Tibial nerve (tissue), 4 donors: ENCODE measurements around the gene FOXI1. TPM values are rescaled to one million over a fixed set of nuclear protein-coding genes. Genes with fewer than 3 reads are reported as not detected.
"Not testable (repeated sequence)": the region's sequence is repeated elsewhere in the genome, so short reads cannot be mapped to it uniquely, and the experiment has no call there.

ENCODE experiments used
- DNase-seq, 2 donors: peaks; one replicate each; pipeline ENCODE4 v3.0.0-alpha.2; 2019; ENCODE audit warnings: low spot score in 2 of 2
- H3K27ac ChIP-seq, 4 donors: fragments of 200-600 bp; sonication (generic) in 3 of 4; one replicate each; pipeline ENCODE4 v1.5.1; 2017 to 2019; ENCODE audit warnings: mild to moderate bottlenecking in 1 of 4
- H3K27me3 ChIP-seq, 2 donors: fragments of 200-600 bp; sonication (generic) in 1 of 2; one replicate each; pipeline versions ENCODE4 v1.5.1 to v1.6.0; 2017 to 2019
- H3K36me3 ChIP-seq, 3 donors: fragments of 200-600 bp; sonication (generic); one replicate each; pipeline ENCODE4 v1.5.1; 2018 to 2019
- H3K4me1 ChIP-seq, 4 donors: fragments of 200-600 bp; sonication (generic) in 3 of 4; one replicate each; pipeline ENCODE4 v1.5.1; 2017 to 2019
- H3K4me3 ChIP-seq, 4 donors: fragments of 200-600 bp; sonication (generic) in 3 of 4; one replicate each; pipeline ENCODE4 v1.5.1; 2017 to 2019; ENCODE audit warnings: mild to moderate bottlenecking in 1 of 4, moderate library complexity in 1 of 4
- H3K9me3 ChIP-seq, 4 donors: fragments of 200-600 bp; sonication (generic) in 3 of 4; one replicate each; pipeline ENCODE4 v1.5.1; 2017 to 2019
- EP300 ChIP-seq, 2 donors: sonication (generic); formaldehyde crosslinking; IDR thresholded peaks; one replicate each; pipeline ENCODE4 v1.6.1; 2017; ENCODE audit warnings: antibody characterized with exemption in 2 of 2, mild to moderate bottlenecking in 1 of 2
- POLR2A ChIP-seq, 2 donors: fragments of 450-650 bp; IDR thresholded peaks; one replicate each; pipeline ENCODE4 v1.6.1; 2017; ENCODE audit warnings: antibody characterized with exemption in 2 of 2, mild to moderate bottlenecking in 2 of 2, moderate library complexity in 2 of 2
- WGBS, 2 donors: methylation state at CpG; one replicate each; pipeline ENCODE4 v1.1.5; 2018; 5-methylcytosine and 5-hydroxymethylcytosine counted together
- total RNA-seq, 4 donors: library from RNA; depleted of rRNA; stranded (reverse); fragments of >200 nt; gene quantifications; one replicate each; pipeline ENCODE4 v1.1.0, GENCODE V29; 2016
- TF ChIP-seq, protein P1 (sequence below), 5 experiments: fragments of 200-600 bp in 3 of 5; fragments of 450-650 bp in 2 of 5; sonication (generic) in 3 of 5; IDR thresholded peaks; one replicate each; pipeline ENCODE4 v1.5.1; 2016 to 2019; ENCODE audit warnings: antibody characterized with exemption in 5 of 5, mild to moderate bottlenecking in 3 of 5, moderate library complexity in 2 of 5

Gene FOXI1
- total RNA-seq, 4 donors from 2014 or later: 0.44 TPM; not detected in 3

- TF ChIP-seq, protein P1, sequence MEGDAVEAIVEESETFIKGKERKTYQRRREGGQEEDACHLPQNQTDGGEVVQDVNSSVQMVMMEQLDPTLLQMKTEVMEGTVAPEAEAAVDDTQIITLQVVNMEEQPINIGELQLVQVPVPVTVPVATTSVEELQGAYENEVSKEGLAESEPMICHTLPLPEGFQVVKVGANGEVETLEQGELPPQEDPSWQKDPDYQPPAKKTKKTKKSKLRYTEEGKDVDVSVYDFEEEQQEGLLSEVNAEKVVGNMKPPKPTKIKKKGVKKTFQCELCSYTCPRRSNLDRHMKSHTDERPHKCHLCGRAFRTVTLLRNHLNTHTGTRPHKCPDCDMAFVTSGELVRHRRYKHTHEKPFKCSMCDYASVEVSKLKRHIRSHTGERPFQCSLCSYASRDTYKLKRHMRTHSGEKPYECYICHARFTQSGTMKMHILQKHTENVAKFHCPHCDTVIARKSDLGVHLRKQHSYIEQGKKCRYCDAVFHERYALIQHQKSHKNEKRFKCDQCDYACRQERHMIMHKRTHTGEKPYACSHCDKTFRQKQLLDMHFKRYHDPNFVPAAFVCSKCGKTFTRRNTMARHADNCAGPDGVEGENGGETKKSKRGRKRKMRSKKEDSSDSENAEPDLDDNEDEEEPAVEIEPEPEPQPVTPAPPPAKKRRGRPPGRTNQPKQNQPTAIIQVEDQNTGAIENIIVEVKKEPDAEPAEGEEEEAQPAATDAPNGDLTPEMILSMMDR (IDR thresholded peaks at IDR 0.05): no peak
- TF ChIP-seq EP300 (IDR thresholded peaks at IDR 0.05) (no peak), POLR2A (IDR thresholded peaks at IDR 0.05) (no peak)
- WGBS, 2 donors: 67 to 70% methylated on average over 3 of the region's 3 CpGs
Measured at GRCh38 chr5:170087168-170087817, 18.4 kb upstream of the FOXI1 start.

GRCh38 chr5:170092455-170093101, 13.1 kb upstream of the FOXI1 start:
- no peak for DNase-seq
- Histone ChIP-seq H3K4me1 (no peaks in the 10 kb centered on the region), H3K4me3 (no peak overlapping the region), H3K9me3 (no peaks in the 10 kb centered on the region), H3K27me3 (no peaks in the 10 kb centered on the region), H3K36me3 (no peaks in the 10 kb centered on the region), H3K27ac (no peak overlapping the region)
- TF ChIP-seq, protein P1 (IDR thresholded peaks at IDR 0.05): no peak
- no peak for TF ChIP-seq EP300 (IDR thresholded peaks at IDR 0.05)
- TF ChIP-seq POLR2A (IDR thresholded peaks at IDR 0.05): no peak
- WGBS, 2 donors: 61 to 70% methylated on average over 5 of the region's 5 CpGs

More at GRCh38 chr5:170087168-170087817, 18.4 kb upstream of the FOXI1 start:
- Histone ChIP-seq H3K4me3 (no peak overlapping the region), H3K9me3 (no peaks in the 10 kb centered on the region), H3K27me3 (no peaks in the 10 kb centered on the region), H3K4me1 (no peaks in the 10 kb centered on the region), H3K36me3 (no peaks in the 10 kb centered on the region), H3K27ac (no peak overlapping the region)
- DNase-seq: no peak

GRCh38 chr5:170094329-170094728, 11.4 kb upstream of the FOXI1 start:
- not testable (repeated sequence) for H3K27ac ChIP-seq, DNase-seq, H3K36me3 ChIP-seq, H3K9me3 ChIP-seq, H3K4me1 ChIP-seq, H3K4me3 ChIP-seq, H3K27me3 ChIP-seq
- 88 to 89% methylated on average over 10 of the region's 10 CpGs for WGBS, 2 donors

- Histone ChIP-seq H3K9me3 (no peaks in the 10 kb centered on the region), H3K27me3 (no peaks in the 10 kb centered on the region), H3K27ac (no peak overlapping the region), H3K4me3 (no peak overlapping the region), H3K36me3 (no peaks in the 10 kb centered on the region), H3K4me1 (no peaks in the 10 kb centered on the region)
- no peak for DNase-seq
- TF ChIP-seq, protein P1 (IDR thresholded peaks at IDR 0.05): no peak
- no peak for TF ChIP-seq POLR2A (IDR thresholded peaks at IDR 0.05)
- TF ChIP-seq EP300 (IDR thresholded peaks at IDR 0.05): no peak
- WGBS, 2 donors: 28 to 35% methylated on average over 1 of the region's 1 CpG
Measured at GRCh38 chr5:170095646-170096045, 10.1 kb upstream of the FOXI1 start.

DNA sequence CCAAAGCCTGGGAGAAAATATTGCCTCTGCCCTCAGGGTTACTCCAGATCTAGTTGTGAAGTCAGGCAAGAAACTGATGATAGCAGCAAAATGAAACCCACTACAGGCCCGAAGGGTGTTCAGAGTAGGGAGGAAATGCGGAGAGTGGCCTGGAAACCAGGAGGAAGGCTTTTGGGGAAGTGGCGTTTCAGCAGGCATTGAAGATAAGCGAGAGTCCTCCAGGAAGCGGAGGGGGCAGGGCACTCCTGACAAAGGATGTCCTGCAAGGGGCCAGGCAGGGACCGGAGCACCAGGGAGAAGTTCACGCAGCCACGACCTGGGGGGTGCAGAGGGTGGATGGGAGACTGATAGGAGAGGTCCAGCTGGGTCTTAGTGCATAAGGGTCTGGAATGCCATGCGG, 7.8 kb upstream of the FOXI1 start:
- TF ChIP-seq EP300 (IDR thresholded peaks at IDR 0.05): peak in 1 of 2 donors; percentile 13
- TF ChIP-seq, protein P1 (IDR thresholded peaks at IDR 0.05): no peak
- 60 to 65% methylated on average over 9 of the region's 9 CpGs for WGBS, 2 donors
- DNase-seq: no peak
- Histone ChIP-seq H3K4me3 (no peak overlapping the region), H3K9me3 (no peaks in the 10 kb centered on the region), H3K27me3 (no peaks in the 10 kb centered on the region), H3K27ac (no peak overlapping the region), H3K4me1 (no peaks in the 10 kb centered on the region), H3K36me3 (no peaks in the 10 kb centered on the region)
